HepG2 (cell line): ENCODE measurements around the gene MARCHF2. TPM values are rescaled to one million over a fixed set of nuclear protein-coding genes. Genes with fewer than 3 reads are reported as not detected.

Source experiments
- ATF4 ChIP-seq, 2 experiments: fragments of 450-650 bp in 1 of 2; sonication (generic) in 1 of 2; formaldehyde crosslinking; IDR thresholded peaks; 2 replicates each; pipeline versions ENCODE4 v1.5.0 to v1.8.0; 2020 to 2022; ENCODE audit warnings: mild to moderate bottlenecking in 1 of 2, missing genetic modification reagents in 1 of 2
- CC2D1A ChIP-seq: sonication (generic); formaldehyde crosslinking; IDR thresholded peaks from 2 replicates; pipeline ENCODE4 v1.8.1; 2023; ENCODE audit warnings: mild to moderate bottlenecking, missing genetic modification reagents
- ETS1 ChIP-seq: sonication (generic); formaldehyde crosslinking; IDR thresholded peaks from 2 replicates; pipeline ENCODE4 v1.4.0; 2020; ENCODE audit warnings: missing genetic modification reagents
- GLI4 ChIP-seq: sonication (generic); formaldehyde crosslinking; IDR thresholded peaks from 2 replicates; pipeline ENCODE4 v1.5.1; 2020; ENCODE audit warnings: missing genetic modification reagents, mild to moderate bottlenecking, moderate library complexity, borderline replicate concordance
- KDM5A ChIP-seq: fragments of 200-600 bp; sonication (generic); IDR thresholded peaks from 2 replicates; pipeline ENCODE4 v1.7.0; 2018; ENCODE audit warnings: antibody characterized with exemption, mild to moderate bottlenecking, low read length, borderline replicate concordance
- MAF1 ChIP-seq: sonication (generic); formaldehyde crosslinking; IDR thresholded peaks from 2 replicates; pipeline ENCODE4 v1.5.0; 2020; ENCODE audit warnings: missing genetic modification reagents, borderline replicate concordance
- NFE2 ChIP-seq: sonication (generic); formaldehyde crosslinking; IDR thresholded peaks from 2 replicates; pipeline ENCODE4 v1.4.0; 2020; ENCODE audit warnings: missing genetic modification reagents
- NR2F2 ChIP-seq: IDR thresholded peaks from 2 replicates; pipeline ENCODE4 v1.6.1; 2012; ENCODE audit warnings: low read depth, inconsistent platforms, borderline replicate concordance
- PCBP1 ChIP-seq: fragments of 200-400 bp; formaldehyde crosslinking; IDR thresholded peaks from 2 replicates; pipeline ENCODE4 v1.6.1; 2017; ENCODE audit warnings: mild to moderate bottlenecking, low read depth, low read length, borderline replicate concordance
- PHF21A ChIP-seq: sonication (generic); formaldehyde crosslinking; IDR thresholded peaks from 2 replicates; pipeline ENCODE4 v1.5.0; 2020; ENCODE audit warnings: mild to moderate bottlenecking, missing genetic modification reagents
- PITX1 ChIP-seq: sonication (generic); formaldehyde crosslinking; IDR thresholded peaks from 2 replicates; pipeline ENCODE4 v1.5.1; 2020; ENCODE audit warnings: mild to moderate bottlenecking, missing genetic modification reagents
- SALL2 ChIP-seq: sonication (generic); formaldehyde crosslinking; IDR thresholded peaks from 2 replicates; pipeline ENCODE4 v1.8.1; 2023; ENCODE audit warnings: mild to moderate bottlenecking, missing genetic modification reagents, inconsistent platforms
- TMF1 ChIP-seq: sonication (generic); formaldehyde crosslinking; IDR thresholded peaks from 2 replicates; pipeline ENCODE4 v1.8.1; 2022; ENCODE audit warnings: low read depth, missing genetic modification reagents
- ZC3H13 ChIP-seq: sonication (generic); formaldehyde crosslinking; IDR thresholded peaks from 2 replicates; pipeline ENCODE4 v1.8.1; 2023; ENCODE audit warnings: mild to moderate bottlenecking, missing genetic modification reagents, moderate library complexity
- ZNF207 ChIP-seq: fragments of 450-650 bp; IDR thresholded peaks from 2 replicates; pipeline ENCODE4 v1.6.1; 2016; ENCODE audit warnings: antibody characterized with exemption, borderline replicate concordance
- ZNF326 ChIP-seq: sonication (generic); formaldehyde crosslinking; IDR thresholded peaks from 2 replicates; pipeline ENCODE4 v1.4.0; 2020; ENCODE audit warnings: missing genetic modification reagents, borderline replicate concordance
- ZNF331 ChIP-seq: sonication (generic); formaldehyde crosslinking; IDR thresholded peaks from 2 replicates; pipeline ENCODE4 v1.4.0; 2020; ENCODE audit warnings: missing genetic modification reagents
- ZNF557 ChIP-seq: sonication (generic); formaldehyde crosslinking; IDR thresholded peaks from 2 replicates; pipeline ENCODE4 v1.4.0; 2020; ENCODE audit warnings: missing genetic modification reagents
- ZNF614 ChIP-seq: IDR thresholded peaks from 2 replicates; pipeline ENCODE4 v1.6.1; 2018; ENCODE audit warnings: missing biosample characterization, missing genetic modification reagents, inconsistent platforms, borderline replicate concordance
- ZNF709 ChIP-seq: sonication (generic); formaldehyde crosslinking; IDR thresholded peaks from 2 replicates; pipeline ENCODE4 v1.5.0; 2020; ENCODE audit warnings: mild to moderate bottlenecking, missing genetic modification reagents
- ZNF761 ChIP-seq: sonication (generic); formaldehyde crosslinking; conservative IDR thresholded peaks from 2 replicates; pipeline ENCODE4 v1.4.0; 2020; ENCODE audit warnings: mild to moderate bottlenecking, missing genetic modification reagents
- ZNF788 ChIP-seq: sonication (generic); formaldehyde crosslinking; IDR thresholded peaks from 2 replicates; pipeline ENCODE4 v1.5.0; 2020; ENCODE audit warnings: mild to moderate bottlenecking, missing genetic modification reagents, borderline replicate concordance
- ZNF841 ChIP-seq: sonication (generic); formaldehyde crosslinking; IDR thresholded peaks from 2 replicates; pipeline ENCODE4 v1.8.1; 2023; ENCODE audit warnings: missing genetic modification reagents, borderline replicate concordance
- polyA plus RNA-seq, 8 experiments: library from polyadenylated mRNA; depleted of rRNA in 3 of 8; stranded (reverse) in 7 of 8; unstranded in 1 of 8; fragments of >200 nt; fragmentation: Illumina TruSeq in 4 of 8; extraction: Trizol in 4 of 8; gene quantifications; 2 replicates each; pipeline versions ENCODE4 v1.2.1 to v1.2.3, GENCODE V29; 2011 to 2016; ENCODE audit warnings: low read depth in 4 of 8, missing spikeins in 1 of 8, mixed read lengths in 1 of 8; ENCODE audit not compliant: insufficient read depth in 1 of 8
- total RNA-seq, 5 experiments: library from RNA; depleted of rRNA; stranded (reverse); fragments of >200 nt; fragmentation: Illumina TruSeq; extraction: Trizol; gene quantifications; 2 replicates each; pipeline ENCODE4 v1.2.3, GENCODE V29; 2016; ENCODE audit warnings: low read depth in 1 of 5
- TF ChIP-seq, protein P1 (sequence below): sonication (generic); formaldehyde crosslinking; IDR thresholded peaks from 2 replicates; pipeline ENCODE4 v1.4.0; 2020; ENCODE audit warnings: low read depth, mild to moderate bottlenecking, missing genetic modification reagents
- TF ChIP-seq, protein P2 (sequence below): sonication (generic); formaldehyde crosslinking; IDR thresholded peaks from 2 replicates; pipeline ENCODE4 v1.5.1; 2020; ENCODE audit warnings: missing genetic modification reagents, mild to moderate bottlenecking, borderline replicate concordance
- TF ChIP-seq, protein P3 (sequence below): sonication (generic); formaldehyde crosslinking; IDR thresholded peaks from 2 replicates; pipeline ENCODE4 v1.4.0; 2020; ENCODE audit warnings: missing genetic modification reagents

MARCHF2 gene
- total and polyA plus RNA-seq, 2 of the 13 experiments (the other 11 are each of a cell fraction or from before 2014, with no cell fraction given), result 12.7 to 13.0 TPM

GRCh38 chr19:8445488-8446001 is 32.4 kb downstream of the MARCHF2 start (continued):
- TF ChIP-seq ZC3H13 (CRISPR knock-in tag) (0 out of 2 replicates have a peak, but pooled peaks have one; percentile 23), ZNF614 (CRISPR knock-in tag) (no peak), ZNF207 (no peak), ZNF841 (CRISPR knock-in tag) (no peak), ZNF331 (CRISPR knock-in tag) (no peak), KDM5A (0 out of 2 replicates have a peak, but pooled peaks have one; percentile 14), PCBP1 (0 out of 2 replicates have a peak, but pooled peaks have one; percentile 32), GLI4 (CRISPR knock-in tag) (no peak), ZNF788 (no peak), TMF1 (no peak), NR2F2 (no peak), PHF21A (CRISPR knock-in tag) (no peak), MAF1 (CRISPR knock-in tag) (peak; percentile 20; the same call in 1 of the 2 replicates), ATF4 (CRISPR knock-in tag; IDR thresholded peaks at IDR 0.05) (0 out of 4 replicates have a peak, but pooled peaks of 1 of the 2 experiments have one; percentile 21), ZNF326 (CRISPR knock-in tag) (no peak), ETS1 (CRISPR knock-in tag) (0 out of 2 replicates have a peak, but pooled peaks have one; percentile 44), SALL2 (CRISPR knock-in tag) (0 out of 2 replicates have a peak, but pooled peaks have one; percentile 7), ZNF709 (no peak), NFE2 (no peak), ZNF557 (CRISPR knock-in tag) (no peak), CC2D1A (CRISPR knock-in tag) (no peak), ZNF761 (CRISPR knock-in tag) (no peak), PITX1 (0 out of 2 replicates have a peak, but pooled peaks have one; percentile 11)
- TF ChIP-seq, protein P1, sequence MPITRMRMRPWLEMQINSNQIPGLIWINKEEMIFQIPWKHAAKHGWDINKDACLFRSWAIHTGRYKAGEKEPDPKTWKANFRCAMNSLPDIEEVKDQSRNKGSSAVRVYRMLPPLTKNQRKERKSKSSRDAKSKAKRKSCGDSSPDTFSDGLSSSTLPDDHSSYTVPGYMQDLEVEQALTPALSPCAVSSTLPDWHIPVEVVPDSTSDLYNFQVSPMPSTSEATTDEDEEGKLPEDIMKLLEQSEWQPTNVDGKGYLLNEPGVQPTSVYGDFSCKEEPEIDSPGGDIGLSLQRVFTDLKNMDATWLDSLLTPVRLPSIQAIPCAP, result no peak
- TF ChIP-seq, protein P2, sequence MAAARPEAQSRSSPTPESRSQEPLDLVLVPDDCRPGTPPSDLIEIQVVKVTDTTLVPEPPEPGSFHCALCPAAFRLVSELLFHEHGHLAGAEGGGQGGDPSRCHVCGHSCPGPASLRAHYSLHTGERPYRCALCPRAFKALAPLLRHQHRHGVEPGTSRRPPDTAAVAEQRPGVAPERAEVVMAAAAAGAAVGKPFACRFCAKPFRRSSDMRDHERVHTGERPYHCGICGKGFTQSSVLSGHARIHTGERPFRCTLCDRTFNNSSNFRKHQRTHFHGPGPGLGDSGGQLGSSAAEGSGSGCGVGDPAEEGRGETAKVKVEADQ (CRISPR knock-in tag), result no peak
- TF ChIP-seq, protein P3, sequence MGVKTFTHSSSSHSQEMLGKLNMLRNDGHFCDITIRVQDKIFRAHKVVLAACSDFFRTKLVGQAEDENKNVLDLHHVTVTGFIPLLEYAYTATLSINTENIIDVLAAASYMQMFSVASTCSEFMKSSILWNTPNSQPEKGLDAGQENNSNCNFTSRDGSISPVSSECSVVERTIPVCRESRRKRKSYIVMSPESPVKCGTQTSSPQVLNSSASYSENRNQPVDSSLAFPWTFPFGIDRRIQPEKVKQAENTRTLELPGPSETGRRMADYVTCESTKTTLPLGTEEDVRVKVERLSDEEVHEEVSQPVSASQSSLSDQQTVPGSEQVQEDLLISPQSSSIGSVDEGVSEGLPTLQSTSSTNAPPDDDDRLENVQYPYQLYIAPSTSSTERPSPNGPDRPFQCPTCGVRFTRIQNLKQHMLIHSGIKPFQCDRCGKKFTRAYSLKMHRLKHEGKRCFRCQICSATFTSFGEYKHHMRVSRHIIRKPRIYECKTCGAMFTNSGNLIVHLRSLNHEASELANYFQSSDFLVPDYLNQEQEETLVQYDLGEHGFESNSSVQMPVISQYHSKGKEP (CRISPR knock-in tag), result no peak
